CMK (cell line): ENCODE results near the gene CHST4.
"Not testable (repeated sequence)": the region's sequence is repeated elsewhere in the genome, so short reads cannot be mapped to it uniquely, and the experiment has no call there.

Experiments used
- DNase-seq: peaks from one replicate; pipeline ENCODE4 v3.0.0-alpha.2; 2010; ENCODE audit warnings: low read depth

CHST4 gene

GRCh38 chr16:71570144-71570543 is 43.9 kb downstream of the CHST4 start:
- no peak for DNase-seq

DNA sequence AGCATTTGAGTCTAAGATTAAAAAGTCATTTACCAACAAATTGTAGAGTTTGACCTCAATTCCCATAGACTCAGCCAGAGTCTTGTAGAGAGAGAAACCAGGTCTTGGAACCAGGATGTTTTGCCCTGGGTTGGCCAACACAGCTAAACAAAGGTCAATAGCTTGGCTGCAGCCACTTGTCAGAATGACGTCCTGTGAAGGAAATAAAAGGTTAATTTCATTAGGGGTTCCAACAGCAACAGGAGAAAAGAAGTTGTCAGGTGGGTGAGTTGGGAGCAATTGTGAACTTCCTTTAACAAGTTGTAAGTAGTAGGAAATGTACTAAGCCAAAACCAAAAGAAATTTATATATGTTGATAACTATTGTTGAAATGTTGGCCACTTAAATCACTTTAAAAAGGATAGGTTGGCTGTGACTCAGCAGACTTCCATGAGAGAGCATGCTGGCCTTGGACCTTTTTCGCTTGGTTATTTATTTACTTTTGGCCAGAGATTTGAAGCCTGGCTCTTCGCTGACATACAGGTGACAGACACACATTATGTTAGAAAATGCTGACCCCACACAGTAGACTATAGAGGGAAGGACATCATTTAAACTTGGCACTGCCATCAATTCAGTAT is 46.4 kb downstream of the CHST4 start:
- no peak for DNase-seq

DNA sequence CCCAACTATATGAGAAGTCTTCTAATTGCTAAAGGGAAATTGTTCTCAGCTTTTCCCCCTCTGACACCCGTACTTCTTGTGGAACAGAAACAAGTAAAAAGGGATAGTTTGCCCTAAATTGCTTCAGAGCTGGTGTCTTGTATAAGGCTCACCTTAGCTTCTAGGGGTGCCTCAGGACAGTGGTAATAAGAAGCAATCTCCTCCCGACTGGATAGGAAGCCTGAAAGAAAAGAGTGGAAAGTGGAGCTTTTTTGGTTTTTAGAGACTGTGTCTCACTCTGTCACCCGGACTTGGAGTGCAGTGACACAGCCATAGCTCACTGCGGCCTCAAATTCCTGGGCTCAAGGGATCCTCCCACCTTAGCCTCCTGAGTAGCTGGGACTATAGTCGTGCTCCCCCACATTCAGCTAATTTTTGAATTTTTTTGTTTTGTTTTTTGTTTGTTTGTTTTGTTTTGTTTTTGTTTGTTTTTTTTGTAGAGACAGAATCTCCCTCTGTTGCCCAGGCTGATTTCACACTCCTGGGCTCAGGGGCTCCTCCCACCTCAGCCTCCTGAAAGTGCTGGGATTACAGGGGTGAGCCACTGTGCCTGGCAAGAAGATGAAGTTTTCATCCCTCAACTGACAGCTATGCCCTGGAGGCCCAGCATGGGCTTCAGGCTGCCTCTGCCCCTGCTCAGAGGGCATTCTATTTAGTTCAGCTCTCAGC is 47.3 kb downstream of the CHST4 start:
- DNase-seq: no peak

GRCh38 chr16:71574702-71575101 is 48.5 kb downstream of the CHST4 start:
- DNase-seq: no peak

- DNase-seq: no peak
These were observed 50.7 kb downstream of the CHST4 start, which contains the start of gene TAT for GRCh38 chr16:71576971-71577370. TSS of gene TAT (minus strand) at chr16:71577092. CDS start at chr16:71576415, 677 bp downstream.

- not testable (repeated sequence) for DNase-seq
These were observed 56.3 kb downstream of the CHST4 start for GRCh38 chr16:71582553-71582848.

DNA sequence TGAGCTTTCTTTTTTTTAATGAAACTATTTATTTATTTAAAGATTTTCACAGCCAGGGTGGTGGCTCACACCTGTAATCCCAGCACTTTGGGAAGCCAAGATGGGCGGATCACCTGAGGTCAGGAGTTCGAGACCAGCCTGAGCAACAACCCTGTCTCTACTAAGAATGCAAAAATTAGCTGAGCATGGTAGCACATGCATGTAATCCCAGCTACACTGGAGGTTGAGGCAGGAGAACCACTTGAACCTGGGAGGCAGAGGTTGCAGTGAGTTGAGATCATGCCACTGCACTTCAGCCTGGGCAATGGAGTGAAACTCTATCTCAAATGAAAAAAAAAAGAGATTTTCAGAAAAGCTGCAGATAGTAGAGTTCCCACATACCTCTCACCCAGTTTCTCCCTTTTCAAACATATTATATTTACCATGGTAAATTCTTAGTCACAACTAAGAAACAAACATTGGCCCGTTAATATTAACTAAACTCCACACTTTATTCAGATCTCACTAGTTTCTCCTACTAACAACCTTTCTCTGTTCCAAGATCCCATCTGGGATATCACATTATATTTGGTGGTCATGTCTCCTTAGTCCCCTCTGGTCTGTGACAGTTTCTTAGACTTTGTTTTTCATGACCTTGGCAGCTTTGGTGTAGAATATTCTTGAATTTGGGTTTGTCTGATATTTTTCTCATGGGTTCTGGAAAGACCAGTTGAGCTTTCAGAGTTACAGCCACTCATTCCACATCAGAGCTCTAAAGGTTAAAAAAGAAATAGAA is 58.5 kb downstream of the CHST4 start:
- no peak for DNase-seq

DNA sequence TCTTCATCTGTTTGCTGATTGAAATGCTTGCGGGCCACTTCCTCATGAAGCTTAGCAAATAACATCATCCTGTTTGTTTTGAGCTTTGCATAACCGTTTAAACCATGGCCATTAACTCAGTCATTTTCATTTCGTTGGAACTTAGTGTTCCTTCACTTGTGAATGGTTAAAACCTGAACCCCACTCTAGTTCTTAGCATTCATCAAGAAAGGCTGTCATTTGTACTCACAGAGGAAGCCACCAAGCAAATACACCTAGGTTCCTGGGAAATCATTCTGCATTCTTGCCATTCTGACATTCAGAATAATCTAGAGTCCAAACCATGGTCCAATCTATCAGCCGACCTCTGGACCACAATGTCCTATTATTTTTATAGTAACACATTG is 59.1 kb downstream of the CHST4 start:
- DNase-seq: no peak
